Stimulated activated CD4-positive, alpha-beta T cell treated with anti-CD3 and anti-CD28 coated beads, TNF-alpha, amount 100 ng/mL, for 48 hours (primary cell): ENCODE results near the gene CCDC102A.
"Not testable (repeated sequence)": the region's sequence is repeated elsewhere in the genome, so short reads cannot be mapped to it uniquely, and the experiment has no call there.

ENCODE experiments used
- DNase-seq, 3 donors: peaks; one replicate each; pipeline ENCODE4 v3.0.0-alpha.2; 2020; ENCODE audit warnings: low read depth in 3 of 3

CCDC102A gene

GRCh38 chr16:57565461-57565860 is 29.1 kb upstream of the CCDC102A start:
- no peak for DNase-seq

DNA sequence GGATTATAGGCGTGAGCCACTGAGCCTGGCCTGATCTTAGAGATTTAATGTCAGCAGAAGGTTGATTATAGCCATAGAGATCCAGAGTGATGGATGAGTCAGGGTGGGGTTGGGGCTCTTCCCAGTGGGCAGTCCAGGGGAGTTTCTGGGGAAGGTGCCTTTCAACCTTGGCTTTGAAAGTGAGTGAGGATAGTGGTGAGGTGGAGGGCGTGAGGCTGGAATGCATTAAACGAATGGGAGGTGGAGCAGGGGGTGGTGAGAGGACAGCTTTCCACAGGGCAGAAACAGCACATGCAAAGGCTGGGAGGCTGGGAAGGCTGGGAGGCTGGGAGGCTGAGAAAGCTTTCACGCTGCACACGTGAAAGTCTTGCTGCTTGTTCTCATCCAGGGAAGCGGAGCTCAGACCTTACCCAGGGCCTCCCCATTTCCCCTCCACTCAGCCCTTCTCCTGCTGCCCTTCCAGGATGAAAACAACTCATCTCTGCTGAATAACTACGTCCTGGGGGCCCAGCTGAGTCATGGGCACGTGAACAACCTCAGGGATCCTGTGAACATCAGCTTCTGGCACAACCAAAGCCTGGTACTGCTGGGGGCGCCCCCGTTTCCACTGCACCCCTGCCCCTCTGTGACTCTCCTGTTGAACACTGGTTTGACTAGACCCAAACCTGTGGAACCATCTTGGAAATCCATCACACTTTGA is 28.4 kb upstream of the CCDC102A start:
- no peak for DNase-seq

DNA sequence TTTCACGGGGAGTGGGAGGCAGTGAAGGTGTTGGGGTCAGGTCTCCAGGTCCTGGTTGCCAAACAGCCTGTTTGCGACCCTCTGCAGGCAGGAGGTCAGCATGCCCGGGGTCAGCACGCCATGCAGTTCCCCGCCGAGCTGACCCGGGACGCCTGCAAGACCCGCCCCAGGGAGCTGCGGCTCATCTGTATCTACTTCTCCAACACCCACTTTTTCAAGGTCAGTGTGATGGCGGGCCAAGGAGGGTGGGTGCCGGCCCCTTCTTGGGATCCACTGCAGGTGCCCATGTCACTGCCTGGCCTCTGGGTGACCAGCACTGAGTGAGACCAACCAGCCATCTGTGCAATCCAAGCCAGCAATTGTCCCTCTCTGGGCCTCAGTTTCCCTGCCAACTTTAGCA is 27.4 kb upstream of the CCDC102A start:
- DNase-seq, result no peak

- DNase-seq, result no peak
Observed at GRCh38 chr16:57563487-57563750, 27.0 kb upstream of the CCDC102A start.

DNA sequence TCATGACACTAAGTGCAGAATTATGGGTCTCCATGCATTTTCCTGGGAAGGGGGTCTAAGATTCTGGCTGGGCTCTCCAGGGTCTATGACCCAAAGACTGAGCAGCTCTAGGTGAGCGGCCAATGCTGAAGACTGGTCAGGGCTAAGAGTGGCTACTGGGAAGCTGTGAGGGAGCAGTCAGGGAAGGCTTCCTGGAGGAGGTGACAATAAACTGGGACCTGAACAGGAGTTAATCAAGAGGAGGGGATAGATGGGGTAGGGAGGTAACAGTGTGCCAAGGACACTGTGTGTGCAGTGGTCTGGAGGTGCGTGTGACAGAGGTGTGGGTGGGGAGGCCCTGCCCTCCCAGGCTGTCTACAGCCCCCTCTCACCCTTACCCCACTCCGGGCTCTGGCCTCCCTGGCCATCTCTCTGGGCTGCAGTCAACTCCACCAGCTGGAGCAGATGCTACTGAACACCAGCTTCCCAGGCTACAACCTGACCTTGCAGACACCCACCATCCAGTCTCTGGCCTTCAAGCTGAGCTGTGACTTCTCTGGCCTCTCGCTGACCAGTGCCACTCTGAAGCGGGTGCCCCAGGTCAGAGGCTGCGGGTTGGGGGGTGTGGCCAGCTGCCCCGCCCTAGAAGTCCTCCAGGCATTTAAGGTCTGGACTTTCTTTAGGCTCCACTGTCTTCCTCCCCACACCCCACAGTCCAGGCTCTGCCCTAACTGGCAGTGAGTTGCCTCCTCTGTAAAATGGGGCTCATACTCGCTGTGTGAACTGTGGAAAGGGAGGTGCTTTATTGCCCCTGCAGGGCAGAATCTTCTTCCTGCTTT is 26.5 kb upstream of the CCDC102A start:
- DNase-seq, result no peak

- no peak for DNase-seq
Observed at GRCh38 chr16:57562066-57562465, 25.7 kb upstream of the CCDC102A start.

DNA sequence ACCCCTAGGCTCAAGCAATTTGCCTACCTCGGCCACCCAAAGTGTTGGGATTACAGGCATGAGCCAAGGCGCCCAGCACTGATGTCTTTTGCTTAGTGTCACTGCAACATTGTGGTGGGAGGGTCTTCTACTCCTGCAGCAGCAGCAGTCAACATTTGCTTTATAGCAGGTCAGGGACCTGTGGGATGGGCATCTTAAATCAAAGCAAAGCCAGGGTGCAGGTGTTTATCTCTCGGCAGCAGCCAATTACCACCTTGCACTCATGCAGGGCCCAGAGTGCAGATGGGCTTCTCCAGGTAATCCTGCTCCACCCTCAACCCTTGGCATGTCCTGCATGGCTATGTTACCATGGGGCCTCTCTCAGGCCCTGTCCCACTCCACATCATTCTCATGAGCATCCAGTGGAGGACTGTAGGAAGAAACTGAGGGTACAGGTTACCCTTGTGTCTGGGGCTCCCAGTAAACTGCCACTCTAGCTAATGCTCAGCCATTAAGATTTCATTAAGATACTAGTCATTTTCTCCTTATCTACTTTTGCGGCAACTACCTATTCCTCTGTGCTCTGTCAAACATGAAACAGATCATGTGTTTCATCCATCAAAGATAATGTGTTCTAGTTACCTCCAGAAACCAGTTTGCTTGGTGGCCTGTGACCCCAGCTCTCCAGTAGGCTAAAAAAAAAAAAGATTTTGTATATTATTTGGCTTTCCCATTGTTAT is 22.9 kb upstream of the CCDC102A start:
- DNase-seq, result no peak

DNA sequence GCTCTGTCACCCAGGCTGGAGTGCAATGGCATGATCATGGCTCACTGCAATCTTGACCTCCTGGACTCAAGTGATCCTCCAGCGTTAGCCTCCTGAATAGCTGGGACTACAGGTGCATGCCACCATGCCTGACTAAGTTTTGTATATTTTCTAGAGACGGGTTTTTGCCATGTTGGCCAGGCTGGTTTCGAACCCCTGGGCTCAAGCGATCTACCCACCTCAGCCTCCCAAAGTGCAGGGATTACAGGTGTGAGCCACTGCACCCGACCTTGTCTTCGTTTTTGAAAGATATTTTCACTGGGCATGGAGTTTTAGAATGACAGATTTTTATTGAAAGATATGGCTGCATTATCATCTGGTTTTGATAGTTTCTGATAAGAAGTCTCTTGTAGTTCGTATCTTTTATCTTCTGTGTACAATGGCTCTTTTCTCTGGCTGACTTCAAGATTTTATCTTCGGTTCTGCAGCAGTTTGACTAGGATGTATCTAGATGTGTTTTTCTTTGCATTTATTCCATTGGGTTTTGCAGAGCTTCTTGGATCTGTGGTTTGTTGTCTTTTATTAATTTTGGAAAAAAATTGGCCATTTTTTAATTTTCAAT is 20.7 kb upstream of the CCDC102A start:
- no peak for DNase-seq

GRCh38 chr16:57555831-57556230 is 19.5 kb upstream of the CCDC102A start:
- no peak for DNase-seq

GRCh38 chr16:57551057-57551456 is 14.7 kb upstream of the CCDC102A start:
- no peak for DNase-seq

DNA sequence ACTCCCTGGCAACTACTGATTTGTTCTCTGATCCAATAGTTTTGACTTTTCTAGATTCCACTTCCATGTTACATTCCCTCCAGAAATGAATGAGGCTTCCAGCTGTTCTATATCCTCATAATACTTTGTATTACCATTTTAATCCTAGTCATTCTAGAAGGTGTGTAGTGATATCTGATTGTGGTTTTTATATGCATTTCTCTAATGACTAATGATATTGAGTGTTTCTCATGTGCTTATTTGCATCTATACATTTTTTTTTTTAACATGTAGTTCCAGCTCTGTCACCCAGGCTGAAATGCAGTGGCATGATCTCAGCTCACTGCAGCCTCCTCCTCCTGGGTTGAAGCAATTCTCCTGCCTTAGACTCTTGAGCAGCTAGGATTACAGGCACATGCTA is 13.4 kb upstream of the CCDC102A start:
- DNase-seq, result no peak

- no peak for DNase-seq
Observed at GRCh38 chr16:57548408-57548807, 12.0 kb upstream of the CCDC102A start.

GRCh38 chr16:57547524-57547923 is 11.2 kb upstream of the CCDC102A start:
- not testable (repeated sequence) for DNase-seq

GRCh38 chr16:57544124-57544653 is 7.8 kb upstream of the CCDC102A start:
- DNase-seq, result no peak

DNA sequence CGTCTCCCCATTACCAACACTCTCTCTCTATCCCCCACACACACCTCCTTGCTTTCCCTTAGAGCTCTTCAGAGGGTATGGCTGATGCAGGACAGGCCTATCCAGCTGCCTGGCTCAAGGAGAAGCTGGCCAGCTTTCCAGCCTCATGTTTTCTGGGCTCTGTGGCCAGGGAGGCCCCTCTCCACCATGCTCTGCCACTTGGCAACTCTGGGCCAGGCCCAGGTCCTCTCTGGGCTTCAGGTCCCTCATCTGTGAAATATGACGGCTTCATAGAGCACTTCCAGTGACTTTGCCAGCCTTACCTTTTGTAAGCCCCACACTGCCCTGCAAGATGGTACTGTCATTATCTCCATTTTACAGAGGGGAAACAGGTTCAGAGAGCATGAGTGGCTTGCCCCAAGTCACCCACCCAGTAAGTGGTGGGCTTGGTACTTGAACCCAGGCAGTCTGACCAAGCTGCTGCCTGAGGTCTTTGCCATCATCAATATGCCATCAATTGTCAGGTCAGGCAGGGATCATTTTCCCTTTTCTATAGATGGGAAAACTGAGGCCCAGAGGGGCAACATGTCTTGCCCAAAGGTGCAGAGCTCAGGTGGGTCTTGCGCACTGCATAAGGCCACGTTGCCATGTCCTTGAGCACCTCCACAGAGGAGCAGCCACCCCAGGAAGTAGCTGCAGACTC is 5.5 kb upstream of the CCDC102A start:
- no peak for DNase-seq

DNA sequence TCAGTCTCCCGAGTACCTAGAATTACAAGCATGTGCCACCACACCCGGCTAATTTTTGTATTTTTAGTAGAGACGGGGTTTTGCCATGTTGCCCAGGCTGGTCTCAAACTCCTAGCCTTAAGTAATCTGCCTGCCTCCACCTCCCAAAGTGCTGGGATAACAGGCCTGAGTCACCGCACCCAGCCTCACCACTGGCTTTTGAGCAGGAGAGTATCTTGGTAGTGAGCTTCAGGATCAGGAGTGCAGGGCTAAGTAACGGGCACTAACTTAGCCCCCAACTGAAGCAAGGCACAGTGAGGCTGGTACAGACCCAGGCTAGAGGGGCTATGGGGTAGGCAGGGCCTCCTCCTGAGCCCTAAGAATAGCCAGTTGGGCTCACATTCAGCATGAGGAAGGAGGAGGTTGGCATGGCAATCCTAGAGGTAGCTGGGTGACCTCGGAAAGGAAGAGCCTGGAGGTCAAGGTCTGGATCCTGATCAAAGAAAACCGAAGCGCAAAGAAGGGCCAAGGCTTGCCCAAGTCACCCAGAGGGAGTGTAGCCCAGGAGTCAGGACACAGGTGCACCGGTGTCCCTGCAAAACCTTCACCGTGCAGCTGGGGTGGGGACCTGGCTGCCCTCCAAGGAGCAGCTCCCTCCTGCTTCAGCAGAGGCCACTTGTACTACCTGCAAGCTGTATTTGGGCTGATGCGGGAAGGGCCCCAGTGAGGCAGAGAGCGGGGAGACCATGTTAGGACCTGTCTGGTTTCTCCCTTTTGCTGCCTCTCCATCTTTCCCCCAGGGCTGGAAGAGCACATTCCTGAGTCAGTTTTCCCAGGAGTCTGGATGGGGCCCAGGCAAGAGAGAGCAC is 4.8 kb upstream of the CCDC102A start:
- no peak for DNase-seq

- no peak for DNase-seq
Observed at GRCh38 chr16:57540387-57540786, 4.0 kb upstream of the CCDC102A start.

GRCh38 chr16:57539072-57539796 is 2.9 kb upstream of the CCDC102A start:
- DNase-seq, result no peak

DNA sequence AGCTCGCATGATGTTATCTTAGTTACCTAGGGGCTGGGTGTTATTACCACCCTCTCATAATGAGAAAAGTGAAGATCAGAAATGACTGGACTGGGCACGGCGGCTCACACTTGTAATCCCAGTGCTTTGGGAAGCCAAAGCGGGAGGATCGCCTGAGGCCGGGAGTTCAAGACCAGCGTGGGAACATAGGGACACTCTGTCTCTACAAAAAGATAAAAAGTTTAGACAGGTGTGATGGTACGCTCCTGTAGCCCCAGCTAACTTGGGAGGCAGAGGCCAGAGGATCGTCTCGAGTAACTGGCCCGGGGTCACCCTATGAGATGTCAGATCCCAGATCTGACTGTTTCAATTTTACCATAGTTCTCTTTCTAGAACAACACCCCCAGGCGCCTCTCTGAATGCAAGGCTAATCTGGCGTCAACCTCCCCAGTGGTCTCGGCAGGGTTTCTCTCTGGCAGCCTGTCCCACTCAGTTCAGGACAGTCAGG is 1.9 kb upstream of the CCDC102A start:
- DNase-seq, result no peak
